Fibroblast of mammary gland (primary cell): ENCODE measurements around the gene FLT3LG.
"Not testable (repeated sequence)": the region's sequence is repeated elsewhere in the genome, so short reads cannot be mapped to it uniquely, and the experiment has no call there.

ENCODE experiments used
- DNase-seq: peaks from one replicate; pipeline ENCODE4 v3.0.0-alpha.2; 2010; ENCODE audit warnings: low read depth
- H3K4me3 ChIP-seq: 2 replicates; pipeline ENCODE4 v1.5.1; 2011; ENCODE audit warnings: low read depth, mild to moderate bottlenecking, low read length, moderate library complexity; ENCODE audit not compliant: control insufficient read depth
- TF ChIP-seq, protein P1 (sequence below): conservative IDR thresholded peaks from 2 replicates; pipeline ENCODE4 v1.5.1; 2011; ENCODE audit warnings: low read depth, low read length, inconsistent platforms; ENCODE audit not compliant: control insufficient read depth, insufficient read depth

Gene FLT3LG

DNA sequence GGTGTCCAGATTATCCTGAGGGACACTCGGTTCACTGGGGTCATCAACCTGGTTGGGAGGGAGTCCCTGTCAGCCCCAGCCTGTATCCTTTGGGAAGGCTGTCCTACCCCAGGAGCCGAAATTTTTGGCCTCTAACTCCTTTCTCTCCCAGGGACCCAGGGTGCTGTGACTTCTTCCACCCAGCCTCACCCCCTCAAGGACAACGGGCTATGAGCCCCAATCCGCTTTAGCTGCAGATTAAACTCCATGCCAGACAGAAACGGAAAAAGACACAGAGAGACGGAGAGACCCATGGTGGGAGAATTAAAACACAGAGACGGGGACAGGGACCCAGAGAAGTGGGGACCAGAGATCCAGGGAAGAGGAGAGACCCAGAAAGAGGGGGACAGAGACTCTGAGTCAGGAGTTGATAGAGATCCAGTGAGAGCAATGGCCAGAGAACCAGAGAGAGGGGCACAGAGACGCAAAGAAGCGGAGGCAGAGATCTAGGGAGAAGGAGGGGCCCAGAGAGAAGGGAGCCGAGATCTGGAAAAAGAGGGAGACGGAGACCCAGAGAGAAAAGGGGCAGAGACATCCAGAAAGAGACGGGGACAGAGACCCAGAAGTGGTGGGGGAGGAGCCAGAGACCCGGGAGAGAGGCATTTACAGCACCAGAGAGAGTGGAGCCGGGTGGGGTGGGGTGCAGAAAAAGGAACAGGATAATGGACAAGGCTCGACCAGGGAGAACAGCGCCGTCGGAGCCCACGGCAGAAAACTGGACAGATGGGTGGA is 33.4 kb upstream of the FLT3LG start:
- TF ChIP-seq, protein P1, sequence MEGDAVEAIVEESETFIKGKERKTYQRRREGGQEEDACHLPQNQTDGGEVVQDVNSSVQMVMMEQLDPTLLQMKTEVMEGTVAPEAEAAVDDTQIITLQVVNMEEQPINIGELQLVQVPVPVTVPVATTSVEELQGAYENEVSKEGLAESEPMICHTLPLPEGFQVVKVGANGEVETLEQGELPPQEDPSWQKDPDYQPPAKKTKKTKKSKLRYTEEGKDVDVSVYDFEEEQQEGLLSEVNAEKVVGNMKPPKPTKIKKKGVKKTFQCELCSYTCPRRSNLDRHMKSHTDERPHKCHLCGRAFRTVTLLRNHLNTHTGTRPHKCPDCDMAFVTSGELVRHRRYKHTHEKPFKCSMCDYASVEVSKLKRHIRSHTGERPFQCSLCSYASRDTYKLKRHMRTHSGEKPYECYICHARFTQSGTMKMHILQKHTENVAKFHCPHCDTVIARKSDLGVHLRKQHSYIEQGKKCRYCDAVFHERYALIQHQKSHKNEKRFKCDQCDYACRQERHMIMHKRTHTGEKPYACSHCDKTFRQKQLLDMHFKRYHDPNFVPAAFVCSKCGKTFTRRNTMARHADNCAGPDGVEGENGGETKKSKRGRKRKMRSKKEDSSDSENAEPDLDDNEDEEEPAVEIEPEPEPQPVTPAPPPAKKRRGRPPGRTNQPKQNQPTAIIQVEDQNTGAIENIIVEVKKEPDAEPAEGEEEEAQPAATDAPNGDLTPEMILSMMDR: no peak
- H3K4me3 ChIP-seq: no peak overlapping the region
- no peak for DNase-seq

- TF ChIP-seq, protein P1: no peak
- H3K4me3 ChIP-seq: no peak within 1 kb of the TSS
- DNase-seq: no peak
These were observed 32.6 kb upstream of the FLT3LG start, which contains the start of gene SLC17A7 for GRCh38 chr19:49441210-49441959. SLC17A7 (minus strand) TSS chr19:49441527; CDS start chr19:49441379, 148 bp downstream.

- no peak overlapping the region for H3K4me3 ChIP-seq
- TF ChIP-seq, protein P1: no peak
- DNase-seq: no peak
These were observed 32.1 kb upstream of the FLT3LG start for GRCh38 chr19:49441960-49442350.

GRCh38 chr19:49442354-49442753 is 31.7 kb upstream of the FLT3LG start:
- peak overlapping the region; percentile 68 for H3K4me3 ChIP-seq
- no peak for DNase-seq
- TF ChIP-seq, protein P1: no peak

DNA sequence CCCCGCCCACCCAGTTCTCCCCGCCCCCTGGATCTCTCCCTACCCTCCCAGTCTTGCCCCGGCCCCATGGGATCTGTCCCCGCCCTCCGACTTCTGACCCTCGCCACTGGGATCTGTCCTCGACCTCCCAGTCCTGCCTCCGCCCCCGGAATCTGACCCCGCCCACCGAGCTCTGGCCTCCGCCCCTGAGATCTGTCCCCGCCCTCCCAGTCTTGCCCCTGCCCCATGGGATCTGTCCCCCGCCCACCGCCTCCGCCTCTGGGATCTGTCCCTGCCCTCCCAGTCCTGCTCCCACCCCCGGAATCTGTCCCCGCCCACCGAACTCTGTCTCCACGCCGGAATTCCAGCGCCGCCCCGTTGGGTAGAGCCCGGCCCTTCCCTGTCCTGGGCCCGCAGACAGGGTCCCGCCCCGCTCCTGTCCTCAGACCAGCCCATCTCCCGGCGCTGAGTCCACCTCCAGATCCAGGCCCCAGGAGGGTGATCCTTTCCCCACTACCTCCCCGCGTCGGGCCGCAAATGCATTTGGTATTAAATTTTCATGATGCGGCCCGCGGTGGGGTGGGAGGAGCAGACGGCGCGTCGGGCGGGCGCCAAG is 31.1 kb upstream of the FLT3LG start:
- TF ChIP-seq, protein P1: no peak
- DNase-seq: peak; percentile 86
- peak overlapping the region; percentile 68 for H3K4me3 ChIP-seq

DNA sequence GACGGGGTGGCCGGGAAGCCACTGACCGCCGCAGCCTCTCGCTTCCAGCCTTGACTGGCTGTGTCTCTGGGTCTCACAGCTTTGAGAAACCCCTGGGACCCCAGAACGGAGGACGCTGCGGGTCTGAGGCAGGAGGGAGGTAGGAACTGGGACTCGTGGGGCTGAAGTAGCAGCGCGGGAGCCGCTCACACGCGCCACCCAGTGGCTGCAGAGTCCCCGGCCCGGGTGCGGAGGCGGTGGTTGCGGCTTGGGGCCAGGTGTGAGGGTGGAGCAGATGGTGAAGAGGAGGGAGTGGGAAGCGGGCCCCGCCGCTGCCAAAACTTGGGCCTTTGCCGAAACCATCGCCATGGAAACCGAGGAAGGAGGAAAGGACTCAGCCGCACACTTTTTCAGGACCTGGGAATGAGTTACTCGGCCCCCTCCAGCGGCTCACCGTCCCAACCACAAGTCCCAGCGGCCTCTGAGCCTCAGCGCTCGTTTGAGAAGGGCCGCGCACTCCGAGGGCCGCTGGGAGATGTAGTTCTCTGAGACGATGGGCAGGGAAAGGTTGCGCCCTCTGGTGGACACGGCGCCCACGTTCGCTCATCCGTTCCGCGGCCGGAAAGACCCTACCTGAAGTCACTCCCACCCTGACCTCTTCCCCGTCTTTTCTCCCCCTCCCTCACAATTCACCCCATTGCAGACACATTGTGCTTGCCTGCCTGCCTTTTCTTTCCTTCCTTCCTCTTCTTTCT is 30.5 kb upstream of the FLT3LG start:
- TF ChIP-seq, protein P1: peak; percentile 67
- H3K4me3 ChIP-seq: peak overlapping the region; percentile 68
- DNase-seq: peak; percentile 94

GRCh38 chr19:49444100-49444700 is 29.8 kb upstream of the FLT3LG start:
- H3K4me3 ChIP-seq, DNase-seq: not testable (repeated sequence)
